HTERT RPE-1 (cell line): ENCODE data around the gene CCDC149.

Experiments used
- in situ Hi-C: fragments of 300-500 bp; cut with MboI; formaldehyde crosslinking; loops from 4 replicates; pipeline ENCODE4 v1.14.3; 2020; ENCODE audit warnings: low sequenced_read_pairs

The CCDC149 gene

GRCh38 chr4:24881508-24882196 is 31.2 kb downstream of the CCDC149 start:
- in situ Hi-C loops = no loop called here

DNA sequence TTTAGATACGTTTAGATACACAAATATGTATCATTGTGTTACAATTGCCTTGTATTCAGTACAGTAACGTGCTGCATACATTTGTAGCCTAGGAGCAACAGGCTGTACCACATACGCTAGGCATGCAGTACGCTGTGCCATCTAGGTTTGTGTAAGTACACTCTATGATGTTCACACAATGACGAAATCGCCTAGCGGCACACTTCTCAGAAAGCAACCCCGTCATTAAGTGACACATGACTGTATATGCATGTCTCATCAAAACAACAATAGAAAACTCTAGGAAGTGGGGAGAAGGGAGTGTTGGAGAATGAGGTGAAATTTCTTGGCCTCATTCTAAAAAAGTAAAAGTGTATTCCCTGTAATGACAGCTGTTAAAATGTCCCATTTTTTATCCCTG is 32.7 kb downstream of the CCDC149 start:
- in situ Hi-C loops = no loop called here

- in situ Hi-C loops = no loop called here
These were observed 34.2 kb downstream of the CCDC149 start for GRCh38 chr4:24878636-24879016.

- in situ Hi-C loops = no loop called here
These were observed 34.8 kb downstream of the CCDC149 start for GRCh38 chr4:24877868-24878635.

DNA sequence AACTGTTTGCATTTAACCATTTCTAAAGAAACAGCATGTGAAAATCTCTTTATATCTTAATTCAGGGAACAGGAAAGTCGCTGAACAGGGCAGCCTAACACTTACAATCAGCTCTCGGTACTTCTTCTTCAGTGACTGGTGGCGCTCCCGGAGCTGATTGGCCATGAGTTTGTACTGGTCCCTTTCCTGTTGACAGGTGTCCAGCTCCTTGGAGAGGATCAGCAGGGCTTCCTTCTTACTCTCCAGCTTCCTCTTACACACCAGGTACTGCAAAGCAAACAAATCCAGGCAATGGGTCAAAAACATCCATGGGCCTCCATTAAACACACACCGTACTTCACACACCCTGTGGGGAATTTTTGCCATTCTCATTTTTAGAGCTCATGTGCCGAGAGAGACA is 36.4 kb downstream of the CCDC149 start:
- in situ Hi-C loops = no loop called here

- in situ Hi-C loops = no loop called here
These were observed 40.1 kb downstream of the CCDC149 start for GRCh38 chr4:24872720-24873119.

DNA sequence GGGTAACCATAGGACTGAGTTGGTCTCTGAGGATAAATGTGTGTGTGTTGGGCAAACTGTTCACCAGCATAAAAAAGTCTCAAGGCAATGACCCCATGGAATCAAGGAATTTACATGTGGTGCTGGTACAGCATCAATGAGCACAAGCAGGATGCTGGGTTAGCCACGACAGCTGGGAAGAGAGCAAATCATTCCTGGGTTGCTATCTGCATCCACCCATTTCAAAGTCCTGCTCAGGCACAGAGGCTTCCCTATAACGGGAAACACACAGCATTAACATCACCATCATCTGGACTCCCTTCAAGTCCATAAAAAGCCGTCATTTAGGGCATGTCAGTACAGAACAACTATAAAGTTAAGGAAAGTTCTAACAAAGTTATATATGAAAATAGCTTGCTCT is 41.6 kb downstream of the CCDC149 start:
- in situ Hi-C loops = no loop called here

DNA sequence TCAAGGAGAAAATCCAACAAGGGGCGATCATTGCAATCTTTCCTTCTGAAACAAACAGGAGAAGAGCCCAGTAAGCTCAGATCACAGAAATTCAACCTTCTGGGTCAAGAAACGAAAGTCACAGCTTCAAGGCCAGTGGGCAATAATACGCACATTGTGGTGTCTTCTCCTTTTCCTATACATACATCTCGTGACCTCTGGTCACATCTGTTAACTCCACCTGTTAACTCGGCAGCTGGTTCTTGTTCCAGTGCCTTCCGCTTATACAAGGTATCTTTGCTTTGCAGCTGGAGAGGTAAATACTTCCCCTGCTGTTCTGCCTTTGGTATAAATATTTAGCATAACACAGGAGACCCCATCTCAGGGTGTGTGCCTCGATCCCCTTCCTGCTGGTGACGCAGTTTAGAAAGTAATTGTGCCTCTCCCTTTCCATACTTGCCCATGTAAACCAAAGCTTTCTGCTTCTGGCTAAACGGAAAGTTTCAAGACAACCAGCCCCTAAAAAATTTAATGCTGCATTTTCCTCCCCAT is 45.0 kb downstream of the CCDC149 start:
- in situ Hi-C loops = no loop called here

GRCh38 chr4:24867251-24867650 is 45.6 kb downstream of the CCDC149 start:
- in situ Hi-C loops = no loop called here

- in situ Hi-C loops = no loop called here
These were observed 47.4 kb downstream of the CCDC149 start for GRCh38 chr4:24865401-24865800.

- in situ Hi-C loops = no loop called here
These were observed 49.0 kb downstream of the CCDC149 start for GRCh38 chr4:24863799-24864198.

DNA sequence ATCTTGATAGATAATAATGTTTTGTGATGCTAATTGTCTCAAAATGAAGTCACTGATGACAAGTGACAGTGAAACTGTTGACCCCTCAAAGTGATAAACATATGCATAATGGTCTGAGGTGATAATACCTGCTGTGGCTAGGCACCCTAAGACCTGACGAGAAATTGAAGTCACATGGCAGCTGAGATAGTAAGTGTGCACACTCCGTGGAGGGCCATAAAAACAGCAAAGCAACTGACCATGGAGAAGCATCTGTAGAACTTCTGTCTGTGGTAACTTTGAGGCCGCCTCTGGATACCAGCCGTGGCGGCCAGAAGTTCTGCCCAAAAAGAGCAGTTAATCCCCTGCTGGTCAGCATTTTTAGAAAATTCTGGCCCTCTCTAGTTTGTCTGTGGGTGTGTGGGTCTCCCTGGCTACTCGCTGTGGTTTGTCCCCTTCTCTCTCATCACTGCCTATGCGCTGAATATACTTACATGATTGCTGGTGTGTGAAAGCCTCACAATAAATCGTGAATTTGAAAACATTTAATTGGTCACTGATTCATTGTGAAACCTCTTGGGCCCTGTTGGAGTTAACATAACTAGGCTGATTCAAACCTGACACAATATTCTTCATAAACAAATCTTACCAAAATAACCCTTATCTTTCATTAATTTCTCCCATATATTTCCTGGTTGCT is 50.6 kb downstream of the CCDC149 start:
- in situ Hi-C loops = no loop called here

DNA sequence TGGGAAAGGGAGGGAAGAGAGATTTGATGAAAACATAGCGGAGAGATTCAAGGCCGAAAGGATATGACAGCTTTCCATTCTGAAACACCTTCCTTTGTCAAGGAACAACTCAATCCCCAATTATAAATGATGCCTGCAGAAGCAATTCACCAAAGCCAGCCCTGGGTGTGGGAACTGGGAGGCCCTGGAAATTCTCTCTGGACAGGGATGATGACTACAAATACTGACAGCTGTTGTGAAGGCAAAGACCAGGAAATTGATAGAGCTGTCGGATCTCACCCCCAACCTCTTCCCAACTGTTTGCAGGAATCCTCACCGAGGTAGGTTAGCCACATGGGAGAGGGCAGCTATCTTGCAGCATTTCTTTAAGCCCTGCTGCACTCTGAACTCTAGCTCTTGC is 54.3 kb downstream of the CCDC149 start:
- in situ Hi-C loops = no loop called here

- in situ Hi-C loops = no loop called here
These were observed 54.8 kb downstream of the CCDC149 start for GRCh38 chr4:24858026-24858425.

- in situ Hi-C loops = no loop called here
These were observed 56.3 kb downstream of the CCDC149 start for GRCh38 chr4:24856586-24856985.

GRCh38 chr4:24855741-24856140 is 57.1 kb downstream of the CCDC149 start:
- in situ Hi-C loops = no loop called here

DNA sequence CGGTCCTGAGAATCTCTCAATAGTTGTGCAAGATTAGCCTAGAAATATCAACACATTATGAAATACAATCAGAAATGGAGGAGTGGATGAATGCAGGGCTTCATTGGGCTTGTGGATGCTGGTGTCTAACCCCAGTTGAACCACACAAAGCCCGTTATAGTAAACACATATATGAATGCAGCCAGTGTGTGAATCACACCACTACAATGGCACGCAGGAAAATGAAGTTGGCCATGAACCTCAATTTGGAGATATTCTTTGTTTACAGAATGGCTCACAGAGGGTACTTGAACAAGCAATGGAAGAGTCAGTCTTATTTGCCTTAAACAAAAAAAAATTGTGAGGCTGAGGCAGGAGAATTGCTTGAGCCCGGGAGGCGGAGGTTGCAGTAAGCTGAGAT is 59.7 kb downstream of the CCDC149 start:
- in situ Hi-C loops = no loop called here

DNA sequence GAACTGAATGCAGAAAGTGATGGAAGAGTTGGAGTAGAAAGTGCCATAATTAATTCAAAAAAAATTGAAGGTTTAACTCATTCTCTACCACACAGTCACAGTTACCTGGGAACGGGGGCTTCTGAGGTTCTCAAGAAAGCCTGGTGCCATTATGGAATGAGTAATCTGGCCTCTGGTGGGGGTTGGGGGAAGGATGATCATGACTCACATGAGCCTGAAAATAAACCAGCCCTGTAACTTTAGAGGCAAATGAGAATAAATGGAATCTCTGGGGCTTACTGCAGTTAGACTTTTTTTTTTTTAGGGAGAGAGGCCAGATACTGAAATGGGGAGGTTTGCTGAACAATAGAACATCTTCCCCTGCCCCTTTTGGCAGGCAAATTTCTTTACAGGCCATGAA is 62.2 kb downstream of the CCDC149 start:
- in situ Hi-C loops = no loop called here

DNA sequence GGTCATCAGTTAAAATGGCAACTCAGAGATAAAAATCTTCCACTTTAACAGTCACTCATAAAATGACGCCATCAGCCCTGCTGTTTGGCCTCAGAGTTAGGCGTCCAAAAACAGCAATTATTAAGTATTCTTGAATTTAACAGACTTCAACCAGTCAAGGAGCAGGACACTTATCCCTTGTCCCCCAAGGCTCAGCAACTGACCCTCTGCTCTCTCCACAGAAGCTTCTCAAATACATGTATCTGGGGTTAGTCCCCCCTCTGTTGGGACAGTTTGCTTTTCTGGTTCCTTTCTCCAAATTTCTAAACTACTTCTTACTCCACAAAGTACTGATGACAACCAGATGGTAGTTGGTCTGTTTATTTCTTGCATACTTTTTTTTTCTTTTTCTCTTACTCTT is 63.1 kb downstream of the CCDC149 start:
- in situ Hi-C loops = no loop called here

GRCh38 chr4:24849351-24849750 is 63.5 kb downstream of the CCDC149 start:
- in situ Hi-C loops = no loop called here

DNA sequence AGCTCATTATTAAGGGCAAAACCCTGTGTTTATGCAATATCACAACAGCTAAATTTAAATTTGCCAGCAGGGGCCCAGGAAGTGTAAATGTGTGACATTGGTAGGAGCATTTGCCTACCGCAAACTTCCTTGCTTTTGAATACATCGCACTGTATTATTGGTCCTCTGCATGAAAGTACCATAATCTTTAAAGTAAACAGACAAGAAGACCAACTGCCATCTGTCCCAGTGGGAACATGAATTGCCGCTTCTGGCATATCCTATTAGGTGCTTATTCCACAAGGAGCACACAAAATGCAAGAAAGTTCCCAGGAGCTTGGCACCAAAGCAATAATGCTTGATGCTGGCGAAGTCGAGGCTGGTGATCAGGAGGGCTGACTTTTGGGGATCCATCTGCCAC is 66.1 kb downstream of the CCDC149 start:
- in situ Hi-C loops = no loop called here

- in situ Hi-C loops = no loop called here
These were observed 66.9 kb downstream of the CCDC149 start for GRCh38 chr4:24845902-24846301.
